Limb (tissue), 2 donors: ENCODE results near the gene CD226.
"Not testable (repeated sequence)": the region's sequence is repeated elsewhere in the genome, so short reads cannot be mapped to it uniquely, and the experiment has no call there.

Experiments used
- DNase-seq, 2 donors: peaks; one replicate each; pipeline ENCODE4 v3.0.0-alpha.2; 2016; ENCODE audit errors: extremely low spot score in 2 of 2

CD226 gene

DNA sequence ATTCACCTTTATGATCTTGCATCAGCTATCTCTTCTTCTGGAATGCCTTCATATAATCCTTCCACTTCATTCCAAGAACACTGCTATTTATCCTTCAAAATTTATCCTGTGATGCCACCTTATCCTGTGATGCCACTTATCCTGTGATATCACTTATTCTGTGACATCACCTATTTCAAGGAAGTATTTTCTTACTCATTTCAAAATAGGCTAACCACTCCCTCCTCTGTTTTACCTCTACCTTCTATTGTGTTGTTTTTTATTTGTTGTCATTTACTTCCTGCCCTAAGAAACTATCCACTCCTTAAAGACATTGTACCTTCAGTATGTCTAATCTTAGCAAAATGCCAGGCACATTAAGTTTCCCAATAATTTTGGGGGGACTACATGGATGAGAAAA, 38.8 kb downstream of the CD226 start:
- DNase-seq: no peak

GRCh38 chr18:69906765-69907164, 40.9 kb downstream of the CD226 start:
- no peak for DNase-seq

- DNase-seq: no peak
These were observed 46.7 kb downstream of the CD226 start for GRCh38 chr18:69900941-69901340.

- DNase-seq: not testable (repeated sequence)
These were observed 48.3 kb downstream of the CD226 start for GRCh38 chr18:69899154-69899923.

- DNase-seq: no peak
These were observed 49.3 kb downstream of the CD226 start for GRCh38 chr18:69898241-69898861.

DNA sequence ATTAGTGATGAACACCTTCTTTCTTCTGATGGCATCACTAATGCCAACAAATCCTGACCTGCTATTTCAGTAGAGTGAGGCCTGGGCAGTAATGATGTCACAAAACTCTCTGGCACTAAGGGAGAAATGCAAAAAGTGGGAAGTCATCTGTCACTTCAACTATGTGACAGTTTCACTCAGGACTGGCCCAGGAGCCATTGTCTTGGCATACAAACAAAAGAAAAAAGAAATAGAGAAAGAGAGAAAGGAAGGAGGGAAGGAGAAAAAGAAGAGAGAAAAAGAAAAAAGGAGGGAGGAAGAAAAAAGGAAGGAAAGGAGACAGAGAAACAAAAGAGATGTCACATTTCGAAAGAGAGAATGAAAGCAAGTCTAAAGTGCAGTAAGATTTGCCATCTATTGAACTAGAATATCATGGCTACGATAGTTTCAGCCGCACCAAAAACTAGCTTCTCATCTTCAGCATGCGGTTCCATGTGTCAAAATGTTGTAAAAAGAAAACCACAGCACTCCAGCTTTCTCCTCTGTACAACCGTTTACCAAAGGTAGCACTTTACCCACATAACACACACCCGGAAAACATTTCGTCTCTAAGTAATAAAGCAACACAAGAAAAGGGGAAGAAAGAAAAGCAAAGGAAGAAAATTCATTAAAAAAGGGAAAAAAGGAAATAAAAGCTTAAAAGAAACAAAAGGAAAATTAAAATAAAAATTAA, 50.1 kb downstream of the CD226 start:
- DNase-seq: no peak

GRCh38 chr18:69895066-69896047, 52.3 kb downstream of the CD226 start:
- no peak for DNase-seq

DNA sequence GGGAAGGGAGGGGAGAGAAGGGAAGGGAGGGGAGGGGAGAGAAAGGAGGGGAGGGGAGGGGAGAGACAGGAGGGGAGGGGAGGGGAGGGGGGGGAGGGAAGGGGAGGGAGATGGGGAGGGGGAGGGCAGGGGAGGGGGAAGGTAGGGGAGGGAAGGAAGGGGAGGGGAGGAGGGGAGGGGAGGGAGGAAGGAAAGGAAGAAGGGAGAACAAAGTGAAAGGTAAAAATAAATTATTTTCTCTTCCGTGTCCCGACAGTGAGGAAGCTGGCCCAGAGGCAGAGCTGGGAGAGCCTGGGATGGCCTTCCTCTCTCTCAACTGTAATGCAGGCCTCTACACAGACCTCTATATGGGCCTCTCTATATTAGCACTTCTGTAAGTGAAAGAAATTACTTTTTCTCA, 53.2 kb downstream of the CD226 start:
- no peak for DNase-seq

- no peak for DNase-seq
These were observed 57.1 kb downstream of the CD226 start for GRCh38 chr18:69890558-69890957.

DNA sequence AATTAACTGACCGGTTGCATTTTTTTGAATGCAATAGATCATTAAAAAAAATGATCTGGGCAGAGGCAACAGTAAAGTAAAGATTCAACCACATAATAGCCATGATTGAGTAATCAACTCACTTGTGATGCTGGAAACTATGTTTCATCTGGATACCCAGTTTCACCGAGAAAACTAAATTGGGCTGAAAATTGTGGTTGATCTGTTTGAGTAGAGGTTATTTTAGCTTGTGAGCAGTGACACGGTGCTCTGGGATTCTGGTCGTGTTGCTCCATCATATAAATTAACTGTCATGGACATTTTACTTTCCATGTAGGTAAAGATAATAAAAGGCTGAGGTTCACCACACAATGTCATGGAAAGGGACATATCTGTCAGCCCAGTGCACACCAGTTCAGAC, 58.7 kb downstream of the CD226 start:
- DNase-seq: no peak

DNA sequence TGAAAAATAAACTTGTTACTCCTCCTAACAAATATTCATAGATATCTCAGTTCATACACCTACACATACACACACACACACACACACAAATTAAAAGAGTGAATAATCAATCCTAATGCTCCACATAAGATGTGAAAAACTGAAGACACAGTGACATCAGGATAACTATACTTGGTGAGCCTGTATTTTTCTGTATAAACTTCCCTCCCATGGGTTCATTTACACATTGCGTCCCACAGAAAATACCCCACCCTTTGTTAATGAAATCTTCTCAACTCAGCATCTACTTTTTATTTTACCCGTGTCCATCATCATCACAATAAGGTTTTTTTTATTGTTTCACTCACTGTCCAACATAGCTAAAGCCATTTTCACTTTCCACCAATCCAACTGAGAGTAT, 60.4 kb downstream of the CD226 start:
- no peak for DNase-seq

DNA sequence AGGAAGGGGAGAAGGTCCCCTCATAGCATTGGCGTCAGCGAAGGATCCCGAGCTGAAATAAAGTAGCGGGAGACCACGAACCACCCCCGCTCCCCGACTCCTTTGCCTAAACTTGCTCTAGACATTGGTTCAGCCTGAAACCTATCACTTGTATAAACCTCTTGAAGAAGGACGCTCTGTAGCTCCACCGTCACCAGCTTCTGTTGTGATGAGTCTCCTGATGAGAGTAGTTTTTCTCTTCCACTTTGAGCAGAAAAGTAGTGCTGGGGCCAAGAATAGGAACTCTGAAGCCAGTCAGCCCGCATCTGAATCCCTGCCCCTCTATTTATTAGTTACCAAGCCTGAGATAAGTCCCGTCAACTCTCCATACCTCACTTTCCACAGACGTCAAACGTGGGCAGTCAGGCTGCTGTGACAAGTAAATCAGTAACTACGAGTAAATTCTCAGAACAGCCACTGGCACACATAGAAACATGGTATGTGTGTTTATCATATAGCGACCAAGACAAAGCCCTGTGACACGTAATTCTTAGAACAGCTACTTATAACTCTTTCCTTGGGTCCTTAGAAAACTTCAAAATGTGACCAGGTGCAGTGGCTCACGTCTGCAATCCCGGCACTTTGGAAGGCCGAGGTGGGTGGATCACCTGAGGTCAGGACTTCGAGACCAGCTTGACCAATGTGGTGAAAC, 61.7 kb downstream of the CD226 start:
- DNase-seq: no peak

DNA sequence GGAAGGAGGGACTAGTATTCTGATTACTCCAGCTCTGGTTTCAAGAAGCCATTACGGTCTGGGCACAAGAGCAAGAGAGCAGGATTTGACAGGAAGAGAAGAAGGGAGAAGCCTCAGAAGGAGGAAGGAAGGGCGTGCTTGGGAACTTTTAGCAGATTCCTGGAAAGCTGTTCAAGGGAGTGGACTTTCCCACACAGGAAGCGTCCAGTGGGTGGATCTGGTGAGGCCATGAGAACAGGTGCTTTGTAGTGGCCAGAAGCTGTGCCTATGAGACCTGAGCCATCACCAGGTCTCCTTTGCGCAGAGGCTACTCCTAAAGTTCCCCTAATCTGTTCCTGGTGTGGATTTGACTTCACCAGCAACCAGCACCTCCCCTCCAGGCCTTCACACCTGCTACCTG, 62.3 kb downstream of the CD226 start:
- no peak for DNase-seq

DNA sequence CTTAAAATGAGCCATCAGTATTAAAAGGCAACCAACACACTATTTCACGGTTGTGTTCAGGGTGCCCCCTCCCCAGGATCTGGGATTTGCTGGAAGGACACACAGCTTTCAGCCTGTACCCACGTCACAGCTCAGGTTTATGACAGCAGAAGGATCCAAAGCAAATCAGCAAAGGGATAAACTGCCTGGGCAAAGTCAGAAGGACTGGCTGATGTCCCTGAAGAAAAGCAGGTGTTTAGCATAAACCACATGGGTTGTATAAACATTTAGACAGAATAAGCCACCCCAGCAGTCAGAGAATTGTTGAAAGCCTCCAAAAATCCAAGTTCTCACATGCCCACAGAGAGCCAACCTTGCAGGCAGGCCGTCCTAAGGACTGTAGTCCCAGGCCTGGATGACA, 63.9 kb downstream of the CD226 start:
- no peak for DNase-seq

DNA sequence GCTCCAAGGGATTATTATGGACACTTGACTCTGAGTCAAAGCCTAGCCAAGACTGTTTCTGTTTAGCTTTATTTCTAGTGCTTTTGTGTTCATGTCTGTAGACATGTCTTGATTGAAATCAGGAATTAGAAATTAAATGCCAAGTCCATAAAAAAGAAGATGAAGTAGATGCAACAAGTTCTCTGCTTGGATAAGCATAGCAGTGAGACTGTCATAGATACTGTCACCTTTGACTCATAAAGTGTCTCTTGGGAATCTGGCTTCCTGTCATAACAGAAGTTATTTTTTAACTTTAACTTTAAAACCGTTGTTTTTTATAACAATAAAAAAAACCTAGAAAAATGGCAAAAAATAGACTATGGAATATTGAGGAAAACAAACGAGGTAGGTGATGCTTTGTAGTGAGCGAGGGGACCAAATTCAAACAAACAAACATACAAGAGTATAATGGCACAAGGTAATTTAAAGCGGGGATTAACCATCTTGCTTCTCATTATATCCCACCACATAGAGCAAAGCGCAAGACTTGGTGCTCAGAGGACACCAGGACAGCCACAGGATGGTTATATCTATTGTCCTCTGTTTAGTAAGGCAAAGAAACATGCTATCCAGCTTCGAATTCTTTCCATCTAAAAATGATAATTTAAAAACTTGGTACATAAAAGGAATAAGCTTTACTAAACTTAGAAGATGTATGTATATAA, 64.6 kb downstream of the CD226 start:
- no peak for DNase-seq

- no peak for DNase-seq
These were observed 67.6 kb downstream of the CD226 start for GRCh38 chr18:69880083-69880482.

GRCh38 chr18:69879051-69879450, 68.6 kb downstream of the CD226 start:
- DNase-seq: not testable (repeated sequence)

- no peak for DNase-seq
These were observed 69.3 kb downstream of the CD226 start for GRCh38 chr18:69878213-69878933.

DNA sequence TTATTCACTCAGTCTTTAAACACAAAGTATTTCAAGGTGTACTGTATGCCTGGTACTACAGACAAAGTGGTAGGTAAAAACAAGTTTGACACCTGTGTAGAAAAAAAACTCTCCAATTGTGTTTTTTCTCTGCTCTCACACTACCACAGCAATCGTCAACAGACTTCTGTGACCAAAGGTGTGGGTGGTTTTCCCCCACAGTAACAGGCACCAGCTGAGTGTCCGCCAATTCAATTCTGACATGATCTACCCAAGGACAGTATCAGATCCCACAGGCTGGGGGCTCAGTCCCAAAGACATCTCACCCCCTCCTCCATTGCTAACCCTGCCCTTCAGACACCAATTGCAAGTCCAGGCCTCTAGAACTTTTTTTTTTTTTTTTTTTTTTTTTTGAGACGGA, 71.2 kb downstream of the CD226 start:
- no peak for DNase-seq

- DNase-seq: no peak
These were observed 73.6 kb downstream of the CD226 start for GRCh38 chr18:69874058-69874457.
